ENCODE results near the gene MYO1F.
A peak's percentile ranks its signal among the peaks of the same experiment; 100 is the strongest.
"Not testable (repeated sequence)": the region's sequence is repeated elsewhere in the genome, so short reads cannot be mapped to it uniquely, and the experiment has no call there.

Gene MYO1F

DNA sequence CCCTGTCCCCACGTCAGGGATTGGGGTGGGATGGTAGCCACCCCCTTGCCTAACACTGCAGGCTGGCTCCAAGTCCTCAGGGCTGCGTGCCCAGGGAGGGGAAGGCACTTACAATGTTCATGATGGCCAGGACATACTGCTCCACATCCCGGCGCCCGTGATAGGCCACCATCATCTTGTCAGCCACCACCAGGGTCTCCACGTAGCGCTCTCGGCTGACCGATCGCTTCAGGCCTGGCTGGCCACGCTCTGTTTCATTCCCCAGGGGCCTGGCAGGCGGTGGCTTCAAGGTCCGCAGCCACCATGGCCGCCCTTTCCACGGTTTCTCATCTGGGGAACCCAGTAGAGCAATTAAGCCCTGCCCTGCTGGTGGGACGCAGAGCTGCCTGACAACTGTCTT, 23.6 kb upstream of the MYO1F start:
- no peak for DNase-seq

GRCh38 chr19:8600064-8600463, 22.8 kb upstream of the MYO1F start:
- DNase-seq = no peak

DNA sequence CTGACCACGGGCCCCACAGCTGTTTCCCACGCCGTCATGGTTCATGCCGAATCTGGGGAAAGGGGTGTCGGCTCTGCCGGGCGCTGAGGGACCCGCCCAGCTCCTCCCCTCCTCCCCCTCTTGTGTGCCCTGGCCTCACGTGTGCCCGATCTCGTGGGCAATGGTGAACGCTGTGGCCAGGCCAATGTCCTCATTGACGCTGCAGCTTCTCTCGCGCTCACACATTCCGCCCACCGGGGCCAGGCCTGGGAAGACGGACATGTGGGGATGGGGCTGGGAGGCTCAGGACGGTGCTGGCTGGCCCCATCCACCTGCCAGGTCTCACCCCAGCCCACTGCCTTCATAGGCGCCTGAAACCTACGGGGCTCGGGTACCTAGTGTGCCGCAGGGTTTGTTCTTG, 18.9 kb upstream of the MYO1F start:
- no peak for DNase-seq

GRCh38 chr19:8595651-8596050, 18.4 kb upstream of the MYO1F start:
- DNase-seq = no peak

DNA sequence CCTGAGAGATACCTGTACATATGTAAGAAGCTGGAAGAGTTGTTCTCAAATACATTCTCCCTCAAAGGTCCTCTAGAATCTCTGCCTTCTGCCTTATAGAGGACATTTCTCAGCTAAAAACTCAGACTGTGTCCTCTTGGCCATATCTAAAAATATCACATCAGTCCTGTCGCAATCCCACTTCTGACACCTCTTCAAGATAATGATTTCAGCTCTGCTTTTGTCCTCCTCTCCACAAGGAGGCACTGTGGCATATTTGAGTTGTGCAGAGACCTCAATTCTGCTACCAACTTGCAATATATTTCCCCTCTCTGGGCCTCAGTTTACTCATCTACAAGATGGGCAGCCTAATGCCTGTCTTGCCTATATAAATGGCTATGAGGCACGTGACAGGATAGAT, 16.7 kb upstream of the MYO1F start:
- DNase-seq = no peak

GRCh38 chr19:8592231-8593009, 15.2 kb upstream of the MYO1F start:
- DNase-seq = peak in 55 of 56 donors; percentile 10 to 98 (median 83)

GRCh38 chr19:8589177-8589714, 12.0 kb upstream of the MYO1F start:
- no peak for DNase-seq

DNA sequence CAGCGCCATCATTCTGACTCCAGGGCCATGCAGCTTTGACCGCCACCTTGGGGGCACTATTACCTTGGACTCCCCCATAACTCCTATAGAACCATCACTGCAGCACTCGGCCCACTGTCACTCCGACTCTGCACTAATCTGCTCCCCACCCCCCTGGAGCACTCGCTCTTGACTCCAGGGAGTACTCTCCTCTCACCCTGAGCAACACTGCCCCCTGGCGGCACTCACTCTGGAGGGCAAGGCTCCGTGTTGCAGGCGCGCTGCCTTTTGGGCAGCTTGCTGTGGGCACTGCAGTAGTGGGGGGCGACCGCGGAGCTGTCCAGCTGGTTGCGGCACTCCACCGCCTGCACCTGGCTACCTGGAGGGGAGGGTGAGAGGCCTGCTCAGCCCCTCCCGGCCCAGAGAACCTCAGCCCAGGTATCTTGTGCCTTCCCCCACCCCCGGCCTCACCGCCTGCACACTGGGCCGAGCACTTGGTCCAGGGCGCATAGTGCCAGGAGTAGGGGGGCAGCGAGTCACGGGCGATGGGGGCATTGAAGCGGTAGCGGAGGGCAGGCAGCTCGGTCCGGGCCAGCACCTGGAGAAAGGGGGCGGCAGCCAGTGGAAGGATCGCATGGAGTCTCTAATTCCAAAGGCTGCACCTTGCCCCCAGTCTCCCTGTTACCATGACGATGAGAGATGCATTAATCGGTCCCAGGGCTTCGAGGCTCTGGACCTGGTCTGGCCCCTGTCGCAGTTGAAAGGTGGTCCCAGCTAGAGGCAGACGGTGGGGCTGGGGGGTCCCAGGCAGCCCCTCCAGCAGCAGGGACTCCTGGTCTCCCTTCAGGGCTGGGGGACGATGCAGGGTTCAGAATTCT, 8.9 kb upstream of the MYO1F start:
- DNase-seq = peak in 4 of 56 donors; percentile 4 to 25 (median 11)

DNA sequence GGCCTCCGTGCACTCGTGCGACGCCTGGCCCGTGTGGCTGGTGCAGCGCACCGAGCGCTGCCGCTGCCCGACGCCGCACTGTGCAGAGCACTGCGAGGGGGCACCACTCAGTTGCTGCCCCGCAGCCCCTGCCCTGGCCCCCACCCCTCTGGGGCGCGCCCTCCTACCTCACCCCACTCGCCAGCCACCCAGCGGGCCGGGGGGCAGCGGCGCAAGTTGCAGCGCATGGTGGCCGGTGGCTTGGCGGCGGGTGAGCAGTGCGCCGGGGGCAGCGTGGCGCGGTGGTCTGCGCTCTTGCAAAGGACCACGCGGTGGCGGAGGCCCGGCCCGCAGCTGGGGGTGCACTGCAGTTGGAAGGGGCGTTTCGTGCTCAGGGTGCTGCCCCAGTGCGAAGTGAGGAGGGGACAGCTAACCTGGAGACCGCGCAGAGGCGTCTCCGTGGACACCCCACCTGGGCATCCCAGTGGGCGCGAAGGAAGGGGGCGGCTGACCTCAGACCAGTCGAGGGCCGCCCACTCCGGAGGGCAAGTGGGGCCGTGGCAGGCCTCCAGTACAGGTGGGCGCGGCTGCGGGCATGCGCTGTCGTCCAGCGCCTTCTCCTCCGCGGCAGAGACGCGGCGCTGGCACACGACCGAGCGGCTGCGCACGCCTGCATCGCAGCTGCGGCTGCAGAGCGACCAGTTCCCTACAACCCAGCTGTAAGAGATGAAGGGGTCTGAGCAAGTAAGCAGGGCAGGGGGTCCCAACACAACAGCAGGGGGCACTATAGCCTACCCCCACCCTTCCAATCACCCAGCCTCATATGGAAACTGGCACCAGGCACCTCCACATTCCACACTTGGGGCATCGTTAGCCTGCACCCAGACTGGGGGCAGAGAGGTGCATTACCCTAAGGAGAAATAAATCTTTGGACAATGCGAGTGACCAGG, 8.0 kb upstream of the MYO1F start:
- DNase-seq = no peak

DNA sequence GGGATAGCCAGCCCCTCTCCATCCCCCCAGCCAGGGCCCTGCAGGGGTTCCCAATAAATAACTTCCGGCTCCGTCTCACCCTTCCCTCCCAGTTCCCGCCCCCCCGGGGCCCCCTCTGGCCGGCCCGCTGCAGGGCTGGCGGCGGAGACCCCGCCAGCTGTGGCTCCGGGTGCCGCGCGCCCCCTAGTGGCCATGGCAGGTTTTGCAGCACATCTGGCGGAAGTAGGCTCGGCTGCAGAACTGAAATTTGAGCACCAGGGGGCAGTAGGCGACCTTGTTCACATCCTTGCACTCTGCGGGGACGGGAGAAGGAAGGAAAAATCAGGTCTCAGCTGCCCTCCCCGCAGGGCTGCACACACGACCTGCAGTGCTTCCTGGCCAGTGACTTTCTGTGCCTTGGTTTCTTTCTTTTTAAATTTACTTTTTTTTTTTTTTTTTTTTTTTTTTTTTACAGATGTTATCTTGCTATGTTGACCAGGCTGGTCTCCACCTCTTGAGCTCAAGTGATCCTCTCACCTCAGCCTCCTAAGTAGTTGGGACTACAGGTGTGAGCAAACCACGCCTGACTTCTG, 3.6 kb upstream of the MYO1F start:
- DNase-seq = peak in 41 of 56 donors; percentile 5 to 73 (median 33)

GRCh38 chr19:8578642-8579265, 1.5 kb upstream of the MYO1F start:
- DNase-seq = peak in 45 of 56 donors; percentile 5 to 79 (median 30)

DNA sequence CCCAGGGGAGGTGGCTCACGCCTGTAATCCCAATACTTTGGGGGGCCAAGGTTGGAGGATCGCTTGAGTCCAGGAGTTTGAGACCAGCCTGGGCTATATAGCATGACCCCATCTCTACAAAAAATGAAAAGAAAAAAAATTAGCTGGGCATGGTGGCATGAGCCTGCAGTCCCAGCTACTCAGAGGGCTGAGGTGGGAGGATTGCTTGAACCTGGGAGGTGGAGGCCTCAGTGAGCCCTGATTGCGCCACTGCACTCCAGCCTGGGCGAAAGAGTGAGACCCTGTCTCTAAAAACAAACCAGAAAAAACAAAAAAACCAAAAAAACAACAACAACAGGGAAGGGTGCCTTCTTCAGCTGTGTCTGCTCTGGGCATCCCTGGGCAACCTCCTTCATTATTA, 499 bp upstream of the MYO1F start:
- DNase-seq = no peak

DNA sequence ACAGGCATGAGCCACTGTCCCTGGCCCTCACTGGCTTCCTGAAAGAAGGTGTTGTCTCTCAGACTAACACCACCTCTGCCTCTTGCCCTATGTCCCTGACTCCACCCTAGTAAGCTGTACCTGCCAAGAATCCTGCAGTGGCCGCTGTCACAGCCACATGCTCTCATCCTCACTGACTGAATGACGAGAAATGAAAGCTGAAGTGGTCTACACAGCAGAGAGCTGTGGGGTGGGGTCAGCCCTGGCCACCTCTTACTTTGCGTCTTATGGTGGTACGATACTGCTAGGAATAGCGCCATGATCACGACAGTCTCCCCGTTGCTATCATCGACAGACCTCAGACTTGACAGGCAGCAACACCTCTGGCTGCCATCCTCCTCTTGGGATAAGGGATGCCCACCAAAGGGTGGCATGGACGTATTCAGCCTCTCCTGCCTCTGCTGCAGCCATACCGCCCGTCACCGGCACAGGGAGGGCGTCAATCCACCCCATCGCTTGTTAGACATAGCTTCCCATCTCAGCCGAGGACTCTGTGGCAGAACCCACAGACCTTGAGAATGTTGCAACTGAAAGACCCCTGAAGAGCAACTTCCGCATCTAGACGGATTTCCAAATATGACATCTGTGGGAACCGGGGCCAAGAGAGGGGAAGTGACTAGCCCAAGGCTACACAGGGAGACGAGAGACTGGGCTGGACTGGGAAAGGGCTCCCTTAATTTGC, 809 bp downstream of the MYO1F start:
- DNase-seq = peak in 1 of 56 donors; percentile 10

DNA sequence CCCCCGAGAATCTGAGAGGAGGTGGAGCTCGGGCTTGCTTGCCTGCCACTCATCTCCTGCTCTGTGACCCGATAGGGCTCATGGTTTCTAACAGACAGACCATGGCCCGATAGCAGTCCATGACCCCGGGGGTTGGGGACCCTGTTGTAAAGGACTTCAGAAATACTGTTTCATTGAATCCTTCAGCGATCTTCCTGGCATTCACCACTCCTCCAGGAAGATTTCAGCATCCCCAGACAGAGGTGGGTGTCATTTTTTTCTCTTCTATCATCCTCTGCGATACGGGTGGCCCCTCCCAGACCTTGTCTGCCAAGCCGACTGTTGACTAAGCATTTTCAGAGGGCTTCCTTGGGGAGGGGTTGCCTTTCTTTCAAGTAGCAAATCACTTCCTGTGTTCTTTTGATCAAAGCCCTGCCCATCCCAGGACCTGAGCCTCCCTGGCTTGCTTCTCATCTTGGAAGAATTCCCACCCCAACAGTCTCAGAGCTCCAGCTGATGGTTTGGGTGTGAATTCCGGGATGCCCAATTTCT, 1.7 kb downstream of the MYO1F start:
- DNase-seq = no peak

DNA sequence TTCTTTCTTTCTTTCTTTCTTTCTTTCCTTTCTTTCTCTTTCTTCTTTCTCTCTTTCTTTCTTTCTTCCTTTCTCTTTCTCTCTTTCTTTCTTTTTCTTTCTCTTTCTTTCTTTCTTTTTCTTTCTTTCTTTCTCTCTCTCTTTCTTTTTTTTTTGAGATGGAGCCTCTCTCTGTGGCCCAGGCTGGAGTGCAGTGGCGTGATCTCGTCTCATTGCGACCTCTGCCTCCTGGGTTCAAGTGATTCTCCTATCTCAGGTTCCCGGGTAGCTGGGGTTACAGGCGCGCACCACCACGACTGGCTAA, 2.7 kb downstream of the MYO1F start:
- not testable (repeated sequence) for DNase-seq

DNA sequence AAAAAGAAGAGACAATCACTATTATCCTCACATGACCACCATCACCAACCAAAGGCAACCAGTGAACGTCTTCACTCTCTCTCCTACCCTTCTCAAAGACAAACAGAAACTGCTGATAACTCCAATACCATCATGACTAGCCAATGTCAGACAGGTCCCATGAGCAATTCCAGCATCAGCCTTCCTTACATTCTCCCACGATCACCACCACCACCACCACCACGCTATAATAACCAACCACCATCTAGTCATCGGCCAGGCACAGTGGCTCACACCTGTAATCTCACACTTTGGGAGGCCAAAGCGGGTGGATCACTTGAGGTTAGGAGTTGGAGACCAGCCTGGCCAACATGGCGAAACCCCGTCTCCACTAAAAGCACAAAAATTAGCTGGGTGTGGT, 3.9 kb downstream of the MYO1F start:
- DNase-seq = no peak

- peak in 30 of 56 donors; percentile 7 to 65 (median 28) for DNase-seq
Observed at GRCh38 chr19:8571006-8571411, 6.2 kb downstream of the MYO1F start.

GRCh38 chr19:8569066-8569771, 8.0 kb downstream of the MYO1F start:
- peak in 12 of 56 donors; percentile 4 to 31 (median 10) for DNase-seq

Data from amygdala (tissue), 56 donors.